ENCODE results near the gene NSMCE1.

The NSMCE1 gene

DNA sequence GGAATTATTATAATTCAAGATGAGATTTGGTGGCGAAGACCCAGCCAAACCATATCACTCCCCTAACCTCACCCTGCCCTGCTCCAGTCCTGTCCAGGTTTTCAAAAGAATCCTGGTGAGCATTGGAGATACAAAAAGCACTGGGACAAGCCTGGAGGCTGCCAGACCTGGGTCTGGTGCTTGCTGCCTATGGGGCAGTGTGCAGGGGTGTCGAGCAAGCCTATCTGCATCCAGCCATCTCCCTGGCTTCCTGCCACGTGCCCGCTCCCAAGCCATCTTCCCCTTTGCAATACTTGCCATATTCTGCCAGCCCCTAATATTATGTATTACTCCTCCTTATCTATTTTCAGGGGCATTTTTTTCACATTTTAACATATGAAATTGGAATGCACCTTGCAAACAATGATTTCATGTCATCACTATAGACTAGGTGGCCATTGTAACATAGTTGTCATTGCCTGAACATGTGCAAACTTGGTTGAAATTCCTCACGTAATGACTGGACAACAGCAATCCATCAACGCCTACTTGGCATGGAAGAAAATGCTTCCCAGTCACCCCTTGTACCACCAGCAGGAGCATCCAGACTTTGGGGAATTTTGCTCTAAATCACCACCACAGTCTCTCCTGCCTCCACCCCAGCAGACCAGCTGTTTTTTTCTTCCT is 73.4 kb downstream of the NSMCE1 start:
- H3K27me3 Mint-ChIP-seq (ENCODE audit: low read depth) = peaks cover 2% of the 10 kb centered on the region
- peaks cover 10% of the 10 kb centered on the region for H3K9me3 Mint-ChIP-seq
- H3K36me3 Mint-ChIP-seq (ENCODE audit: low read depth) = peaks cover 2% of the 10 kb centered on the region
- no peak for DNase-seq (ENCODE audit: low spot score)
- H3K27ac Mint-ChIP-seq = peak overlapping the region; percentile 84
- H3K4me3 Mint-ChIP-seq = no peak overlapping the region
- H3K4me1 Mint-ChIP-seq (ENCODE audit: low read depth) = peaks cover 60% of the 10 kb centered on the region

DNA sequence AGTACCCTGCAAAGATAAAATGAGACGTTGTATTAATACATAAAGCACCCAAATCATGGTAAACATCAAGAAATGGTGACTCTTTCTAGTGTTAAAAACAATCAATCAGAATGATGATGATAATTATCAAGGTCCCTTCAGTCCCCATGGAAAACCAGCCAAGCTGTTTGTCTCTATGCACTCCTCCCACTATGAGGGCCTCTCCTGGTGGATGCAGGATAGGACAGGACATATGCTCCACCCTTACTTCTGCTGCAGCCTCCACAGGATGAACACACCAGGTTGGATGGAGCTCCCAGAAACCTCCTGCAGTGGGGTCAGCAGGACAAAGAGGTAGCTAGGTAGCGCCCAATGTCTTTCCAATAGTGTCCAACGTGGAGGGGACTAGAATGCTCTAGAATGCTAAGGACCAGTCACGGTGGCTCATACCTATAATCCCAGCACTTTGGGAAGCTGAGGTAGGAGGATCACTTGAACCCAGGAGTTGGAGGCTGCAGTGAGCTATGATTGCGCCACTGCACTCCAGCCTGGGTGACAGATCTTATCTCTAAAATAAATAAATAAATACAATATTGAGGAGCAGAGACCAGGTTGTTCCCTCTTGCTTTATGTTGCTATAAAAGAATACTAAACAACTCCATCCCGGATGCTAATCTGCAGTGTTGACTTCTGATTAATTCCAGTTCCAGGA is 75.1 kb downstream of the NSMCE1 start:
- peaks cover 10% of the 10 kb centered on the region for H3K9me3 Mint-ChIP-seq
- no peak overlapping the region for H3K4me3 Mint-ChIP-seq
- no peak for DNase-seq (ENCODE audit: low spot score)
- no peak overlapping the region for H3K27ac Mint-ChIP-seq
- H3K4me1 Mint-ChIP-seq (ENCODE audit: low read depth) = peaks cover 43% of the 10 kb centered on the region
- peaks cover 2% of the 10 kb centered on the region for H3K36me3 Mint-ChIP-seq (ENCODE audit: low read depth)
- peaks cover 2% of the 10 kb centered on the region for H3K27me3 Mint-ChIP-seq (ENCODE audit: low read depth)

DNA sequence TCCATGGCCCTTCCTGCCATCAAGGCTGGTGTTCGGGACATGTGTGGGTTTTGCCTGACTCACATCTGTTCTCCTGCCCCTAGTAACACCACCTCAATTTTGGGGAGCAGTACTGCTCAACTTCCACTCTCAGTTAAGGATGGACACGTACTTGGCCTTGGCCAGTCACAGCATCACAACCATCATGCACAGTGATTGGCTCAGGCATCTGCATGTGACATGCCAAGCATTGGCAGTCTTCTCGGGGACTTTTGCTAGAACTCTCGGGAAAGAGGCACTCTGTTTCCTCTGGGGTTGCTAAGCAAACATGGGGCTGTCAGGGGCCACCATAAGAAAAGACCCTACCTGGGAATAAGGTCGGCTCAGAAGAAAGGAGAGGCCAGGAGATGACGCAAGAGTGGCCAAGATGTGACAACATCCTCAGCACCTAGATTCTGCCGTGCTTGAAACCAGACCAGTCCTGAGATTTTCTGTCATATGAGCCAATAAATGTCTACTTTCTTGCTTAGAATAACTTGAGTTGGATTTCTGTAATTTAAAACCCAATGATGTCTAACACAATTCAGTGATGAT is 77.1 kb downstream of the NSMCE1 start:
- no peak for DNase-seq (ENCODE audit: low spot score)
- H3K27ac Mint-ChIP-seq = no peak overlapping the region
- H3K36me3 Mint-ChIP-seq (ENCODE audit: low read depth) = no peaks in the 10 kb centered on the region
- H3K27me3 Mint-ChIP-seq (ENCODE audit: low read depth) = no peaks in the 10 kb centered on the region
- H3K4me1 Mint-ChIP-seq (ENCODE audit: low read depth) = peaks cover 25% of the 10 kb centered on the region
- peaks cover 10% of the 10 kb centered on the region for H3K9me3 Mint-ChIP-seq
- no peak overlapping the region for H3K4me3 Mint-ChIP-seq

DNA sequence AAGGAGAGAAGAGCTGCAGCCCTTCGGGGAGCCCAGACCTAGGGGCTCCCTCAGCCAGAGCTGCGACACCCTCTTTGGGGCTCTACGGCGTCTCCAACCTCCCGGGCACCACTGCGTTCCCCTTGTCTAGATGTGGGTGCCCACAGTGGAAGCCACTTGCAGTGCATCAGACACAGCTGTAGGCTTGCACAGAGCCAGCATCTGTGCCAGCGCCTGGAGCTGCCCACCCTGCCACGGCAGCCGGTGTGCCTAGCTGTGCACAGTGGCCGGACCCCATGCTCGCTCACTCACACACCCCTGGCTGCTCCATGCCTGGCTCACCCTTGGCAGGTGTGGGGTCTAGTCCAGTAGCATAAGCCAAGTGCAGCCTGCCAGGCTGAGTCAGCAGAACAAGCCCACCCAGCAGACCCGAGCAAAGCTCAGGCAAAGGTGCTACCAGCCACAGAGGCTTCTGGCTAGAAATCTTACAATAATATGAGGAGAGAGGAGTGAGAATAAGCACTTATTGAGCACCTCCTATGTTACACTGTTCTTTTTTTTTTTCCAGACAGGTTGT is 78.2 kb downstream of the NSMCE1 start:
- Mint-ChIP-seq H3K4me1 (ENCODE audit: low read depth) (peaks cover 21% of the 10 kb centered on the region), H3K9me3 (peaks cover 10% of the 10 kb centered on the region), H3K27me3 (ENCODE audit: low read depth) (no peaks in the 10 kb centered on the region), H3K27ac (no peak overlapping the region), H3K4me3 (no peak overlapping the region), H3K36me3 (ENCODE audit: low read depth) (no peaks in the 10 kb centered on the region)
- no peak for DNase-seq (ENCODE audit: low spot score)

DNA sequence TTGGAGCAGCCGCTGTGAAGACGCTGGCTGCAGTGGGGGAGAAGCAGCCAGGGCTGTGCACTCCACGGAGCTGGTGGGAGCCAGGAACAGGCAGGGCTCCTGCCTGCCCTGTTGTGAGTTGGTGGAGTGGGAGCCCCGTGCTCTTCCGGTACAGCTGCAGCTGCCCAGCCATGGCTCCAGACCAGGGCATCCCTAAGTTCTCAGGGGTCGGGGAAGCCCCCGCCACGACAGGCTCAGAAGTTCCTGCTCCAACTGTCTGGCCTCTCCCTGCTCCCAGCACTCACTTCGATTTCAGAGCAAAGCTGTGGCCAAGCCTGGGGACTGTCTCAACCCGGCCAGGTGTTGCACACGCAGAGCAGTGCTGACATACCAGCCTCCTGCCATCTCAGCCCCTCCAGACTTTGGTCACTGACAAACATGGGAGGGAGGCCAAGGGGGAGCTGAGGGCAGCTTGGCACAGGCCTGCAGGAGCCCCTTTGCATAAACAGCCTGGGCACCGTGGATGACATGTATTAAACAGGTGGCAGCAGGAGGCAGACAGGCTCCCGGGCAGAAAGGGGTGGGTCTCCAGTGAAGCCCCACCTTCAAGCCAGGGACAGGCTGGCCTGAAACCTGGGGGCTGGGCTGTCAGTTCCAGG is 79.1 kb downstream of the NSMCE1 start:
- Mint-ChIP-seq H3K27me3 (ENCODE audit: low read depth) (no peaks in the 10 kb centered on the region), H3K9me3 (peaks cover 1% of the 10 kb centered on the region), H3K4me3 (no peak overlapping the region), H3K27ac (no peak overlapping the region), H3K36me3 (ENCODE audit: low read depth) (no peaks in the 10 kb centered on the region), H3K4me1 (ENCODE audit: low read depth) (peaks cover 15% of the 10 kb centered on the region)
- no peak for DNase-seq (ENCODE audit: low spot score)

DNA sequence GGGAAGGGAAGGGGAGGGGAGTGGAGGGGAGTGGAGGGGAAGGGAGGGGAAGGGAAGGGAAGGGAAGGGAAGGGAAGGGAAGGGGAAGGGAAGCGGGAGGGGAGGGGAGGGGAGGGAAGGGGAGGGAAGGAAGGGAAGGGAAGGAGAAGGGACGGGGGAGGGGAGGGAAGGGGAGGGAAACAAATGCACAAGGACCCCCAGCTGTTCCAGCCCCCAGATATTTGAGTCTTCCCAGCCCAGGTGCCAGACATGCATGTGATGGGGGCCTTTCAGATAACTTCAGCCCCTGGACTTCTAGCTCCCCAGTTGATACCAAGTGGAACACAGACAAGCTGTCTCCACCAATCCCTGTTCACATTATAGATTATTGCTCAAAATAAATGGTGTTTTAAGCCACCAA is 79.9 kb downstream of the NSMCE1 start:
- no peak overlapping the region for H3K27ac Mint-ChIP-seq
- peaks cover 17% of the 10 kb centered on the region for H3K4me1 Mint-ChIP-seq (ENCODE audit: low read depth)
- H3K4me3 Mint-ChIP-seq = no peak overlapping the region
- no peaks in the 10 kb centered on the region for H3K9me3 Mint-ChIP-seq
- no peaks in the 10 kb centered on the region for H3K36me3 Mint-ChIP-seq (ENCODE audit: low read depth)
- H3K27me3 Mint-ChIP-seq (ENCODE audit: low read depth) = no peaks in the 10 kb centered on the region
- DNase-seq (ENCODE audit: low spot score) = no peak

DNA sequence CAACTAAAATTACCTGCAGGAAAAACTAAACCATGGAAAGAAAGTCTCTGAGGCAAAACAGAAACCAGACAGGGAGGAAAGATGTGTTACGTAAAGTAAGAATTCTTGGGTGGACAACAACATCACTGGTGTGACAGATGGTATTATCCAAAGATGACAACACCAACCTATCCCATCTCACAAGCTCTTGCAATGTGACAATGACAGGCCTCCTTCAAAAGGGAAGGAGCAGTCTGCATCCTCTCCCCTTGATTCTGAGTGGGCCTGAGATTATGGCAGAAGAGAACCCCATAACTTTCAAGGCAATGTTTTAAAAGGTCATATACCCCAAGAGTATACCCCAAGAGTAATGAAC is 82.8 kb downstream of the NSMCE1 start:
- H3K4me3 Mint-ChIP-seq = no peak overlapping the region
- no peaks in the 10 kb centered on the region for H3K9me3 Mint-ChIP-seq
- H3K4me1 Mint-ChIP-seq (ENCODE audit: low read depth) = peaks cover 12% of the 10 kb centered on the region
- H3K36me3 Mint-ChIP-seq (ENCODE audit: low read depth) = no peaks in the 10 kb centered on the region
- no peak for DNase-seq (ENCODE audit: low spot score)
- H3K27me3 Mint-ChIP-seq (ENCODE audit: low read depth) = no peaks in the 10 kb centered on the region
- no peak overlapping the region for H3K27ac Mint-ChIP-seq

DNA sequence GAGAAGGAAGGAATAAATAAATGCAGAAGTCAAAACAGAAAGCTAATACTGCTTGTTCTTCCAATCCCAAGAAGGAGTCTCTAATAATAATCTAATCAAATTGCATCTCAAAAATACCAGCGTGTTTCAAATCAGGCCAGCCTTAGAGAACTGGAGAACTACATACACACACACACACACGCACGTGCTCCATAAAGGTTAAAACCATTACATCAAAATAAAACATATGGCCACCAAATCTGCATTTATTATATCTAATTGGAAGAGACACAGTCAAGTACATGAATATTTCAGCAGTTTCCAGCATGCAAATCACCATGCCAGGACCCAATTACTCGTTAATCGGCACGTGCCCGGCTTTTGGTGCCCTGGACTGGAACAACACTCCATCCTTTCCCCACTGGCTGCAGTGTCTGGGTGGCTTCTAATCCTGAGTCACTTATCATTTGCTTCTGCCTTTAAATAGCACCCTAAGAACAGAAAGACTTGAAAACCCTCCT is 85.6 kb downstream of the NSMCE1 start:
- H3K27ac Mint-ChIP-seq = no peak overlapping the region
- H3K27me3 Mint-ChIP-seq (ENCODE audit: low read depth) = no peaks in the 10 kb centered on the region
- DNase-seq (ENCODE audit: low spot score) = no peak
- no peaks in the 10 kb centered on the region for H3K9me3 Mint-ChIP-seq
- peaks cover 33% of the 10 kb centered on the region for H3K4me1 Mint-ChIP-seq (ENCODE audit: low read depth)
- no peak overlapping the region for H3K4me3 Mint-ChIP-seq
- H3K36me3 Mint-ChIP-seq (ENCODE audit: low read depth) = no peaks in the 10 kb centered on the region

DNA sequence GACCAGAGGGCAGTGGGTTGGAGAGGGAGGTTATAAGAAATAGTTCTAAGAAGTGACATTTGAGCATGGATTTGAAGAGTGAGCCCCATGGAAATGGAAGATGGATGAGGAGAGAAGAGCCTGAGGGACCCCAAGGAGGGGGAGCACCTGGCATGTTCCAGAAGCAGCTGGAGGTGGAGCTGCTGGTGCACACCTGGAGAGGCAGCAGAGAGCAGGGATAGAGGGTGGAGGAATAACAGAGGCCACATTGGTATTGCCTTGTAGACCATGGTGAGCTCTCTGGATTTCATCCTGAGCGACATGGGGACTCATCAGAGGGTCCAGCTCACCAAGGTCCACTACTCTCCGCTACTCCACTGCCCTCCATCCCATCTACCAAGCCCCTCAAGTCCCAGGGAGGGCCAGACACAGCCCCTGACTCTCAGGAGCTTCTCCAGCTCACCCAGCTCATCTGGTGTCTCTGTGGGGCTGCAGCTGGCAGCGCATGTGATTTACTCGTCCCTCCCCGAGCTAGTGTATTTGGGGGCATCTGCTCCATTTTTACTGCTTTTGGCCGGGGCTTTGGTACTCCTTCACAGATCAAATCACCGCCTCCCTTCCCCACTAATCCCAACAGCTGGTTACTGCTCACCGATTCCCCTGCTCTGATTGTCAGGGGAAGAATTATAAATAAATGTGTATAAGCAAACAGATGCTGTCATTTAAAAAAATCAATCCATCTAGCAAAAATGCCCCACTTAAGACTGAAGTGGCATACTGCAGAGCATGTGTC is 87.4 kb downstream of the NSMCE1 start:
- Mint-ChIP-seq H3K9me3 (no peaks in the 10 kb centered on the region), H3K4me3 (no peak overlapping the region), H3K27me3 (ENCODE audit: low read depth) (no peaks in the 10 kb centered on the region), H3K4me1 (ENCODE audit: low read depth) (peaks cover 34% of the 10 kb centered on the region), H3K27ac (no peak overlapping the region), H3K36me3 (ENCODE audit: low read depth) (no peaks in the 10 kb centered on the region)
- no peak for DNase-seq (ENCODE audit: low spot score)

DNA sequence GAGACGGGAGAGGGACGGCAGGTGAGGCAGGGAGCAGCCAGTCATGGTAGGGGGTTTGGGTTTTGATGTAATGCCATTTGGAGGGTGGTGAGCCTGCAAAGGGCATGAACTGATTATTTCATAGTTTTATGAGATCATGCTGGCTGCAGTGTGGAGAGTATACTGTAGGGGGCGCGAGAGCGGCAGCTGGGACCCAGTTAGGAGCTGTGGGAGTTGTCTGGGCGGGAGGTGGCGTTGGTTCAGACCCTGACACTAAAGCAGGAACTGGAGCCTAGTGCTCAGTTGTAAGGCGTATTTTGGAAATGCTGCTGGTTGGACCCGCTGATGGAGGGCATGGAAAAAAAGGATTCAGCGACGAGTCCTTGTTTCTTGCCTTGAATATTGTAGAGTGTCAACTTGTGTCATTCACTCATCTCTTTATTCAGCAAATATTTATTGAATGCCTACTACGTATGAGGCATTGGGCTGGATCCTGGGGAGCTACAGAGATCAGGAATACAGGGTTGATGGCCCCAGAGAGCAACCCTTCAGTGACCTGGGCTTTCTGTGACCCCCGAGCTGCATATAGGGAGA is 89.0 kb downstream of the NSMCE1 start:
- H3K9me3 Mint-ChIP-seq = no peaks in the 10 kb centered on the region
- peak; percentile 82 for DNase-seq (ENCODE audit: low spot score)
- H3K4me3 Mint-ChIP-seq = peak overlapping the region; percentile 24
- H3K27ac Mint-ChIP-seq = peak overlapping the region; percentile 69
- H3K4me1 Mint-ChIP-seq (ENCODE audit: low read depth) = peaks cover 43% of the 10 kb centered on the region
- no peaks in the 10 kb centered on the region for H3K36me3 Mint-ChIP-seq (ENCODE audit: low read depth)
- H3K27me3 Mint-ChIP-seq (ENCODE audit: low read depth) = no peaks in the 10 kb centered on the region

DNA sequence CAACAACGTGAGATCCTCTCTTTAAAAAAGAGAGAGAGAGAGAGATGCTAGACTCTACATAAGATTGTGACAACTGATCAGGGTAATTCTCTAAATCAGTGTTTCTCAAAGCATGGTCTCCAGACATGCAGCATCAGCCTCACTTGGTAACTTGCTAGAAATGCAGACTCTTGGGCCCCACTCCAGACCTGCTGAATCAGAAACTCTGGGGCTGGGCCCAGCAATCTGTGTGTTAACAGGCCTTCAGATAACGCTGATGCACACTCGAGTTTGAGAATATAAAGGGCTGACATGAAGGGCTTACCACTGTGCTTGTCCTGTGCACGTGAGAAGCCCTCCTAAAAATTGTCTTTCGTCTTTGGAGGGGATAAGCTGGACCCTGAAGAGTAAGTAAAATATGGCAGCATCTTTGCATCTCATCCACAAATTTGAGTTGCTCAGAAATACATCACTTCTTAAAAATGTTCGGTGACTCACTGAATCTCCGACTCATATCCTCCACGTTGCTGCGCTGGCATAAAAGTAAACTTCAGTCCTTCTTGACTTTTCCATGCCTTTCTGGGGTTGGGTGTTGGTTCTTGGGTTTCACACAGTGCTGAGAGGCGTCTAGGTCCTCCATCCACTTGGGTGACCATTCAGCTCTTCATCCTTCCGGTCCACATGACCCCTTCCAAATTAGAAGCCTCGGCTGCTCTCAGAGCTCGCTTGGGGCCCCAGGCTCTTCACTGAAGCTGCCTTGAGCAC is 91.4 kb downstream of the NSMCE1 start:
- Mint-ChIP-seq H3K4me1 (ENCODE audit: low read depth) (peaks cover 58% of the 10 kb centered on the region), H3K4me3 (no peak overlapping the region), H3K9me3 (peaks cover 2% of the 10 kb centered on the region), H3K36me3 (ENCODE audit: low read depth) (no peaks in the 10 kb centered on the region), H3K27ac (no peak overlapping the region), H3K27me3 (ENCODE audit: low read depth) (no peaks in the 10 kb centered on the region)
- DNase-seq (ENCODE audit: low spot score) = peak; percentile 49

DNA sequence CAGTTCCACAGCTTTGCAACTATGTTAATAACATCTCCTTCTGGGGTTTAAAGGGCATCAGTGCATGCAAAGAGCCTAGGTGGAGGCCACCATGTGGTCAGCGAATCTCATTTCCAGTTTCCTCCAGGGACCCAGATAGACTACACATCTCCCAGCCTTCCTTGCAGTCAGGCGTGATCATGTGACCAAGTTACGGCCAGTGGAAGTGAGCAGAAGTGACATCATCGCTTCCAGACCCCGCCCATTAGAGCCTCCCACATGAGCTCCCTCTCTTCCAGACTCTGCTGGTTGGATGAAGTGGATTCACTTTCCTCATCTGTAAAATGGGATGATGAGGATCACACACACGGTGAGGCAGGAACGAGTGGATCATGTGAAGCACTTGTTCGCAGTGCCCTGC is 92.7 kb downstream of the NSMCE1 start:
- Mint-ChIP-seq H3K27me3 (ENCODE audit: low read depth) (no peaks in the 10 kb centered on the region), H3K27ac (no peak overlapping the region), H3K4me3 (no peak overlapping the region), H3K9me3 (peaks cover 14% of the 10 kb centered on the region), H3K4me1 (ENCODE audit: low read depth) (peaks cover 65% of the 10 kb centered on the region), H3K36me3 (ENCODE audit: low read depth) (peaks cover 10% of the 10 kb centered on the region)
- no peak for DNase-seq (ENCODE audit: low spot score)

All from T-helper 2 cell treated with Interferon-gamma antibody and Interleukin-4, amounts not matched to agents 5 μg/mL and 100 μg/mL, for 36 hours (primary cell).